Measurements from ENCODE around the gene NCKAP5. TPM values are rescaled to one million over a fixed set of nuclear protein-coding genes. Genes with fewer than 3 reads are reported as not detected.

Gene NCKAP5
- polyA plus RNA-seq, 3 donors: not detected

DNA sequence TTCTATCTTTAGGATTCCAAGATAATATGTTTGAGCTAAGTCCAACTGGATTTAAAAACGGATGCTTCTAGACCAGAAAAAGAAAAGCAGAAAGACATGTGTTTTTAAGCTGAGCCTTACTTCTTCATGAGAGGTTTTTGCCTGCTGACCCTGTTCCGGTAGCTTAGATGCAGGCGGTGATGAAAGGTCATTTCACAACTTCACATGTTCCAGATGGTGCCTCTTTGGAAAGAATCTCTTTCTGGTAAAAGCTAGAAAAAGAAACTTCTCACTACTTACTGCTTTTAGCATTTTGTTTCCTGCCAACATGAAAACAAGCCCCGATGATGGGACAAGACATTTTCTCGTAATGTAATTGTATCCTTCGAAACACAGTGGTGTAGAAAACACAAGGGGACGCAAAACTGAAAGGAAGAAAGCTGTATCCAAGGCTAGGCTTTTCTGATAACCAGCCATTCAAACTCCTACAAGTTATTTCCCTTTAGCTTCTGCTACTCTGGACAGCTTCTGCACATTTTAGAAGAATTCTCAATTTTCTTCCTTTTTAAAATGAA, 490.9 kb downstream of the NCKAP5 start:
- Histone ChIP-seq H3K4me1 (ENCODE audit: control insufficient read depth in 1 of 2, insufficient read depth in 2 of 2, low read length in 2 of 2) (no peaks in the 10 kb centered on the region), H3K9ac (ENCODE audit: insufficient read depth, low read length, poor library complexity, severe bottlenecking) (no peak overlapping the region), H3K9me3 (replicated peaks in 1 of 2; ENCODE audit: control insufficient read depth in 1 of 2, insufficient read depth in 1 of 2, low read length in 2 of 2) (peaks cover 0 to 3% of the 10 kb centered on the region in 2 donors), H4K20me1 (ENCODE audit: insufficient read depth, low read length) (no peaks in the 10 kb centered on the region), H3K4me2 (replicated peaks; ENCODE audit: extremely low read depth, low read length, poor library complexity, severe bottlenecking) (no peak overlapping the region), H3K27me3 (ENCODE audit: control insufficient read depth in 2 of 2, insufficient read depth in 2 of 2, low read length in 2 of 2) (no peaks in the 10 kb centered on the region), H3K79me2 (ENCODE audit: insufficient read depth, low read length) (no peaks in the 10 kb centered on the region), H3K4me3 (replicated peaks in 1 of 3; ENCODE audit: low read depth in 2 of 3, low read length in 3 of 3) (no peak overlapping the region), H3K27ac (ENCODE audit: low read depth in 1 of 2, low read length in 2 of 2) (no peak overlapping the region), H3K36me3 (replicated peaks in 1 of 2; ENCODE audit: control insufficient read depth in 1 of 2, insufficient read depth in 2 of 2, low read length in 2 of 2) (no peaks in the 10 kb centered on the region), H2AFZ (ENCODE audit: insufficient read depth, low read depth, low read length, poor library complexity, severe bottlenecking) (no peak overlapping the region)
- Mint-ChIP-seq H3K4me1 (no peaks in the 10 kb centered on the region), H3K27me3 (ENCODE audit: low read depth in 3 of 3) (peaks cover 0 to 2% (median 0%) of the 10 kb centered on the region in 3 donors), H3K36me3 (no peaks in the 10 kb centered on the region), H3K27ac (no peak overlapping the region), H3K9me3 (peaks cover 0 to 10% (median 2%) of the 10 kb centered on the region in 7 donors), H3K4me3 (no peak overlapping the region)
- TF ChIP-seq, protein P1, sequence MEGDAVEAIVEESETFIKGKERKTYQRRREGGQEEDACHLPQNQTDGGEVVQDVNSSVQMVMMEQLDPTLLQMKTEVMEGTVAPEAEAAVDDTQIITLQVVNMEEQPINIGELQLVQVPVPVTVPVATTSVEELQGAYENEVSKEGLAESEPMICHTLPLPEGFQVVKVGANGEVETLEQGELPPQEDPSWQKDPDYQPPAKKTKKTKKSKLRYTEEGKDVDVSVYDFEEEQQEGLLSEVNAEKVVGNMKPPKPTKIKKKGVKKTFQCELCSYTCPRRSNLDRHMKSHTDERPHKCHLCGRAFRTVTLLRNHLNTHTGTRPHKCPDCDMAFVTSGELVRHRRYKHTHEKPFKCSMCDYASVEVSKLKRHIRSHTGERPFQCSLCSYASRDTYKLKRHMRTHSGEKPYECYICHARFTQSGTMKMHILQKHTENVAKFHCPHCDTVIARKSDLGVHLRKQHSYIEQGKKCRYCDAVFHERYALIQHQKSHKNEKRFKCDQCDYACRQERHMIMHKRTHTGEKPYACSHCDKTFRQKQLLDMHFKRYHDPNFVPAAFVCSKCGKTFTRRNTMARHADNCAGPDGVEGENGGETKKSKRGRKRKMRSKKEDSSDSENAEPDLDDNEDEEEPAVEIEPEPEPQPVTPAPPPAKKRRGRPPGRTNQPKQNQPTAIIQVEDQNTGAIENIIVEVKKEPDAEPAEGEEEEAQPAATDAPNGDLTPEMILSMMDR (IDR thresholded peaks at IDR 0.05): no peak
- WGBS (ENCODE audit: insufficient coverage): 87% methylated on average over 7 of the region's 7 CpGs
- no peak for DNase-seq
- intact Hi-C loops (cut with micrococcal nuclease): no loop called here

DNA sequence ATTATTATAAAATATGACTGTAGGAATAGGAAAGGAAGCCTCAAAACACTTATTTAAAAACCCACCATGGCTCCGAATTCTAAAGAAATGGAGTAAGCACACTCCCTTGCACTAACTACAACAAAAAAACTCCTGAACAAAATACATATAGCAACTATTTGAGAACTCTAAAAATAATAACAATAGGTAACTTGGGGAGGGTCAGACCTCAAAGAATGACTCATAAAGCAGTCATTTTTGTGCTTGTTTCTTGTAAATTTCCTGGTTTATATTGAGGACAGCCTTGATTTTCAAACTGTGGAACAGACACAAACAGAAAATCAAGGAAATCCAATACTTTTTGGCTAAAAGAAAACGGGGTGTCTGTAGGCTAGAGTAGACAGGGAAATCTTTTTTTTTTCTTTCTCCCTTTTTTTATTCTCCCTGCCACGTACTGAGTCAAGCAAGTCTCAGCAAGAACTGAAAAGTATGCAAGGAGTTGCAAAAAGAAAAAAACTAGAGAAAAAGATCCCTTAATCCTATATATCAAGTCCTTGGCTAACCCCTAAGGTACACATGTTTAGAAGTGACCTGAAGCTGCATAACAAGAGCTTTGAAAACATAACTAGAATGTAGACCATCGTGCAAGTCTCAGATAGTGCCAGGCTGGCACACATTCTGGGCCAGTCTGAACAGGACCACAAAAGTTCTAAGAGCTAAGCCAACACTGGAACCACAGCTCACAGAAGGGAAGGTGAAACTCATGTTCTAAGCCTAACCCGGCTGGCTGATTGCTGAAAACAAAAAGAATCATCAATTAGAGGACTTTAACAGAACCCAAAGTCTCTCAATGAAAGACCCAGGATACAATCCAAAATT, 495.2 kb downstream of the NCKAP5 start:
- 60% methylated on average over 1 of the region's 5 CpGs for WGBS (ENCODE audit: insufficient coverage)
- H3K4me2 ChIP-seq (replicated peaks; ENCODE audit: extremely low read depth, low read length, poor library complexity, severe bottlenecking): no peak overlapping the region
- no peak overlapping the region for H3K27ac Mint-ChIP-seq

More for the DNA sequence above, 495.2 kb downstream of the NCKAP5 start:
- H3K9me3 ChIP-seq (replicated peaks in 1 of 2; ENCODE audit: control insufficient read depth in 1 of 2, insufficient read depth in 1 of 2, low read length in 2 of 2): peaks cover 0 to 3% of the 10 kb centered on the region in 2 donors
- H3K36me3 ChIP-seq (replicated peaks in 1 of 2; ENCODE audit: control insufficient read depth in 1 of 2, insufficient read depth in 2 of 2, low read length in 2 of 2): no peaks in the 10 kb centered on the region
- Mint-ChIP-seq H3K9me3 (peaks cover 0 to 13% (median 5%) of the 10 kb centered on the region in 7 donors), H3K36me3 (no peaks in the 10 kb centered on the region), H3K27me3 (ENCODE audit: low read depth in 3 of 3) (peaks cover 0 to 2% (median 0%) of the 10 kb centered on the region in 3 donors), H3K4me3 (no peak overlapping the region), H3K4me1 (no peaks in the 10 kb centered on the region)
- H3K4me1 ChIP-seq (ENCODE audit: control insufficient read depth in 1 of 2, insufficient read depth in 2 of 2, low read length in 2 of 2): no peaks in the 10 kb centered on the region
- no peak for DNase-seq
- TF ChIP-seq, protein P1 (IDR thresholded peaks at IDR 0.05): no peak
- no peak overlapping the region for H3K4me3 ChIP-seq (replicated peaks in 1 of 3; ENCODE audit: low read depth in 2 of 3, low read length in 3 of 3)
- H4K20me1 ChIP-seq (ENCODE audit: insufficient read depth, low read length): no peaks in the 10 kb centered on the region
- H3K27ac ChIP-seq (ENCODE audit: low read depth in 1 of 2, low read length in 2 of 2): no peak overlapping the region
- no peak overlapping the region for H3K9ac ChIP-seq (ENCODE audit: insufficient read depth, low read length, poor library complexity, severe bottlenecking)
- H2AFZ ChIP-seq (ENCODE audit: insufficient read depth, low read depth, low read length, poor library complexity, severe bottlenecking): no peak overlapping the region
- intact Hi-C loops (cut with micrococcal nuclease): no loop called here
- H3K27me3 ChIP-seq (ENCODE audit: control insufficient read depth in 2 of 2, insufficient read depth in 2 of 2, low read length in 2 of 2): no peaks in the 10 kb centered on the region
- H3K79me2 ChIP-seq (ENCODE audit: insufficient read depth, low read length): no peaks in the 10 kb centered on the region
